WTC11 (cell line): ENCODE data around the gene ZBTB20. TPM values are rescaled to one million over a fixed set of nuclear protein-coding genes. Genes with fewer than 3 reads are reported as not detected.

Source experiments
- ATAC-seq: fragments of 200-7000 bp; cut with Tn5 transposase; 2 replicates; pipeline ENCODE4 v1.10.0; 2021; ENCODE audit warnings: mild to moderate bottlenecking, moderate library complexity
- CTCF ChIA-PET: fragments of 300-600 bp; sonication (Branson Sonifier 250); formaldehyde crosslinking; loops from one replicate; lab custom pipeline; 2021; ENCODE audit warnings: antibody characterized with exemption; lab: Charles Lee
- POLR2A ChIA-PET: fragments of 350-600 bp; sonication (Branson Sonifier 250); formaldehyde crosslinking; loops from one replicate; lab custom pipeline; 2021; ENCODE audit warnings: antibody characterized with exemption; lab: Charles Lee
- DNase-seq: peaks from one replicate; pipeline ENCODE4 v3.0.0; 2021; ENCODE audit warnings: low spot score
- H3K27ac Mint-ChIP-seq: 2 replicates; pipeline ENCODE4 v1.8.0; 2021; ENCODE audit warnings: mixed read lengths
- H3K27me3 Mint-ChIP-seq: 2 replicates; pipeline ENCODE4 v1.8.0; 2021; ENCODE audit warnings: low read depth, mild to moderate bottlenecking, moderate library complexity, mixed read lengths
- H3K36me3 Mint-ChIP-seq: 2 replicates; pipeline ENCODE4 v1.8.0; 2021; ENCODE audit warnings: mixed read lengths
- H3K4me1 Mint-ChIP-seq: 2 replicates; pipeline ENCODE4 v1.8.0; 2022; ENCODE audit warnings: mixed read lengths
- H3K4me3 Mint-ChIP-seq: 2 replicates; pipeline ENCODE4 v1.8.0; 2021; ENCODE audit warnings: mild to moderate bottlenecking, moderate library complexity, mixed read lengths
- H3K9me3 Mint-ChIP-seq: 2 replicates; pipeline ENCODE4 v1.8.0; 2021; ENCODE audit warnings: mixed read lengths
- AFF4 ChIP-seq: sonication (generic); formaldehyde crosslinking; IDR thresholded peaks from 2 replicates; pipeline ENCODE4 v1.8.1; 2023; ENCODE audit warnings: mild to moderate bottlenecking, missing genetic modification reagents, borderline replicate concordance
- ATF1 ChIP-seq: sonication (generic); formaldehyde crosslinking; IDR thresholded peaks from 2 replicates; pipeline ENCODE4 v1.8.1; 2023; ENCODE audit warnings: mild to moderate bottlenecking, moderate library complexity, missing genetic modification reagents
- E2F1 ChIP-seq: sonication (generic); formaldehyde crosslinking; IDR thresholded peaks from 2 replicates; pipeline ENCODE4 v1.8.0; 2022; ENCODE audit warnings: mild to moderate bottlenecking, missing genetic modification reagents
- ELF4 ChIP-seq: sonication (generic); formaldehyde crosslinking; IDR thresholded peaks from 2 replicates; pipeline ENCODE4 v1.8.1; 2022; ENCODE audit warnings: low read depth, mild to moderate bottlenecking, moderate library complexity, missing genetic modification reagents
- IRF1 ChIP-seq: sonication (generic); formaldehyde crosslinking; IDR thresholded peaks from 2 replicates; pipeline ENCODE4 v1.8.0; 2023; ENCODE audit warnings: missing genetic modification reagents
- IRF2 ChIP-seq: sonication (generic); formaldehyde crosslinking; IDR thresholded peaks from 2 replicates; pipeline ENCODE4 v1.8.0; 2022; ENCODE audit warnings: low read depth, missing genetic modification reagents, borderline replicate concordance
- JAZF1 ChIP-seq: fragments of 250-450 bp; sonication (Bioruptor Pico); IDR thresholded peaks from 2 replicates; pipeline ENCODE4 v1.9.0; 2021; ENCODE audit warnings: moderate library complexity, mild to moderate bottlenecking, inconsistent platforms
- MLX ChIP-seq: sonication (generic); formaldehyde crosslinking; IDR thresholded peaks from 2 replicates; pipeline ENCODE4 v1.8.1; 2023; ENCODE audit warnings: mild to moderate bottlenecking, missing genetic modification reagents, moderate library complexity
- MXD4 ChIP-seq: fragments of 250-450 bp; sonication (Bioruptor Pico); IDR thresholded peaks from 2 replicates; pipeline ENCODE4 v1.8.0; 2021; ENCODE audit warnings: mild to moderate bottlenecking, moderate library complexity, borderline replicate concordance
- MYBL2 ChIP-seq: sonication (generic); formaldehyde crosslinking; IDR thresholded peaks from 2 replicates; pipeline ENCODE4 v1.8.1; 2023; ENCODE audit warnings: mild to moderate bottlenecking, moderate library complexity, missing genetic modification reagents
- NR3C1 ChIP-seq: sonication (generic); formaldehyde crosslinking; conservative IDR thresholded peaks from 2 replicates; pipeline ENCODE4 v1.8.1; 2023; ENCODE audit warnings: low read depth, mild to moderate bottlenecking, missing genetic modification reagents
- SMAD4 ChIP-seq: sonication (generic); formaldehyde crosslinking; IDR thresholded peaks from 2 replicates; pipeline ENCODE4 v1.8.0; 2022; ENCODE audit warnings: mild to moderate bottlenecking, missing genetic modification reagents
- SOX15 ChIP-seq: fragments of 250-450 bp; sonication (Bioruptor Pico); IDR thresholded peaks from 2 replicates; pipeline ENCODE4 v1.9.0; 2021; ENCODE audit warnings: mild to moderate bottlenecking
- SP1 ChIP-seq: sonication (generic); formaldehyde crosslinking; conservative IDR thresholded peaks from 2 replicates; pipeline ENCODE4 v1.8.1; 2022; ENCODE audit warnings: missing genetic modification reagents
- USF1 ChIP-seq: sonication (generic); formaldehyde crosslinking; IDR thresholded peaks from 2 replicates; pipeline ENCODE4 v1.8.0; 2022; ENCODE audit warnings: mild to moderate bottlenecking, missing genetic modification reagents
- USF2 ChIP-seq: sonication (generic); formaldehyde crosslinking; IDR thresholded peaks from 2 replicates; pipeline ENCODE4 v1.8.1; 2023; ENCODE audit warnings: mild to moderate bottlenecking, missing genetic modification reagents, moderate library complexity
- ZMAT4 ChIP-seq: fragments of 250-450 bp; sonication (Bioruptor Pico); IDR thresholded peaks from 2 replicates; pipeline ENCODE4 v1.9.0; 2021; ENCODE audit warnings: mild to moderate bottlenecking
- ZNF138 ChIP-seq: sonication (generic); formaldehyde crosslinking; conservative IDR thresholded peaks from 2 replicates; pipeline ENCODE4 v1.8.1; 2022; ENCODE audit warnings: mild to moderate bottlenecking, moderate library complexity, missing genetic modification reagents
- ZNF232 ChIP-seq: sonication (generic); formaldehyde crosslinking; IDR thresholded peaks from 2 replicates; pipeline ENCODE4 v1.8.0; 2022; ENCODE audit warnings: mild to moderate bottlenecking, missing genetic modification reagents
- ZNF263 ChIP-seq: sonication (generic); formaldehyde crosslinking; IDR thresholded peaks from 2 replicates; pipeline ENCODE4 v1.8.1; 2022; ENCODE audit warnings: low read depth, mild to moderate bottlenecking, moderate library complexity, missing genetic modification reagents
- ZNF425 ChIP-seq: fragments of 250-450 bp; sonication (Bioruptor Pico); conservative IDR thresholded peaks from 2 replicates; pipeline ENCODE4 v1.9.0; 2021; ENCODE audit warnings: mild to moderate bottlenecking
- ZNF512 ChIP-seq: sonication (generic); formaldehyde crosslinking; IDR thresholded peaks from 2 replicates; pipeline ENCODE4 v1.8.1; 2022; ENCODE audit warnings: missing genetic modification reagents, borderline replicate concordance
- ZNF671 ChIP-seq: fragments of 250-450 bp; sonication (Bioruptor Pico); IDR thresholded peaks from 2 replicates; pipeline ENCODE4 v1.8.0; 2021; ENCODE audit warnings: mild to moderate bottlenecking
- total RNA-seq: library from RNA; stranded (reverse); gene quantifications from 3 replicates; pipeline ENCODE4 v1.2.3, GENCODE V29; 2021

The ZBTB20 gene
- total RNA-seq, 1 experiment from 2014 or later = 1.5 TPM

- Mint-ChIP-seq H3K27ac (no peak overlapping the region), H3K4me1 (peaks cover 30% of the 10 kb centered on the region), H3K36me3 (no peaks in the 10 kb centered on the region), H3K9me3 (no peaks in the 10 kb centered on the region), H3K27me3 (no peaks in the 10 kb centered on the region), H3K4me3 (no peak overlapping the region)
- TF ChIP-seq MYBL2 (no peak), SOX15 (CRISPR knock-in tag) (no peak), SP1 (CRISPR knock-in tag) (no peak), ELF4 (no peak), AFF4 (CRISPR knock-in tag) (no peak), ZNF671 (CRISPR knock-in tag) (no peak), USF1 (CRISPR knock-in tag) (no peak), MLX (no peak), E2F1 (CRISPR knock-in tag) (no peak), ZMAT4 (no peak), ZNF138 (no peak), MXD4 (CRISPR knock-in tag) (no peak), SMAD4 (CRISPR knock-in tag) (no peak), IRF2 (CRISPR knock-in tag) (no peak), ZNF232 (CRISPR knock-in tag) (no peak), IRF1 (CRISPR knock-in tag) (no peak)
- ChIA-PET CTCF (no interaction called here), POLR2A (interaction anchor here (0.7 kb wide), 1 partner anchor 246 kb away, joined by 3 read pairs; no protein-coding TSS in a partner anchor)
- DNase-seq = no peak
- no peak for ATAC-seq
Observed at GRCh38 chr3:114877378-114878113, 269.5 kb downstream of the ZBTB20 start.

GRCh38 chr3:114874522-114874971 lies 272.5 kb downstream of the ZBTB20 start:
- H3K27ac Mint-ChIP-seq = no peak overlapping the region
- H3K9me3 Mint-ChIP-seq = no peaks in the 10 kb centered on the region
- H3K4me3 Mint-ChIP-seq = no peak overlapping the region
- no peaks in the 10 kb centered on the region for H3K36me3 Mint-ChIP-seq
- ATAC-seq (no peak), DNase-seq (no peak)
- POLR2A ChIA-PET = no interaction called here
- no peaks in the 10 kb centered on the region for H3K27me3 Mint-ChIP-seq
- CTCF ChIA-PET = no interaction called here
- peaks cover 27% of the 10 kb centered on the region for H3K4me1 Mint-ChIP-seq
- TF ChIP-seq NR3C1 (CRISPR knock-in tag) (no peak), JAZF1 (no peak), ZNF512 (CRISPR knock-in tag) (no peak), ZNF671 (CRISPR knock-in tag) (no peak), USF2 (CRISPR knock-in tag) (no peak), ZNF425 (no peak), ZNF232 (CRISPR knock-in tag) (no peak), ATF1 (CRISPR knock-in tag) (no peak), ZNF263 (CRISPR knock-in tag) (no peak)
